ENCODE measurements around the gene IFT25. TPM values are rescaled to one million over a fixed set of nuclear protein-coding genes. Genes with fewer than 3 reads are reported as not detected.

IFT25 gene
- total RNA-seq, 1 donor from 2014 or later, result 23.7 TPM

- H3K9me3 ChIP-seq, result no peaks in the 10 kb centered on the region
- TF ChIP-seq CTCF (IDR thresholded peaks at IDR 0.05), result no peak
- no peaks in the 10 kb centered on the region for H3K27me3 ChIP-seq (ENCODE audit: low read depth)
- DNase-seq (no peak), ATAC-seq (no peak)
- no peak overlapping the region for H3K27ac ChIP-seq
- peaks cover 25% of the 10 kb centered on the region for H3K4me1 ChIP-seq
- intact Hi-C loops (cut with DNase I), result no loop called here
- peak overlapping the region; percentile 93 for H3K4me3 ChIP-seq
- peaks cover 12% of the 10 kb centered on the region for H3K36me3 ChIP-seq
These were observed 1.8 kb upstream of the IFT25 start for GRCh38 chr1:53947172-53947907.

GRCh38 chr1:53946252-53947171 lies 1.0 kb upstream of the IFT25 start, which contains the start of gene LRRC42:
LRRC42 (plus strand) TSS chr1:53946350; CDS start chr1:53952000, 5,650 bp downstream.
- Histone ChIP-seq H3K4me1 (peaks cover 25% of the 10 kb centered on the region), H3K27ac (peak within 1 kb of the TSS; percentile 85), H3K9me3 (no peaks in the 10 kb centered on the region), H3K4me3 (peak within 1 kb of the TSS; percentile 93), H3K27me3 (ENCODE audit: low read depth) (no peaks in the 10 kb centered on the region), H3K36me3 (peaks cover 4% of the 10 kb centered on the region)
- ATAC-seq (peak; percentile 91 to 93), DNase-seq (no peak)
- intact Hi-C loops (cut with DNase I), result no loop called here
- TF ChIP-seq CTCF (IDR thresholded peaks at IDR 0.05), result no peak

GRCh38 chr1:53945183-53945432 lies 391 bp downstream of the IFT25 start:
- Histone ChIP-seq H3K27ac (peak overlapping the region; percentile 85), H3K9me3 (no peaks in the 10 kb centered on the region), H3K4me3 (peak overlapping the region; percentile 93), H3K36me3 (no peaks in the 10 kb centered on the region), H3K4me1 (peaks cover 25% of the 10 kb centered on the region), H3K27me3 (ENCODE audit: low read depth) (no peaks in the 10 kb centered on the region)
- ATAC-seq, result no peak
- intact Hi-C loops (cut with DNase I), result no loop called here
- no peak for DNase-seq
- TF ChIP-seq CTCF (IDR thresholded peaks at IDR 0.05), result no peak

- no peak for TF ChIP-seq CTCF (IDR thresholded peaks at IDR 0.05)
- H3K9me3 ChIP-seq, result no peaks in the 10 kb centered on the region
- H3K4me1 ChIP-seq, result peaks cover 25% of the 10 kb centered on the region
- H3K36me3 ChIP-seq, result no peaks in the 10 kb centered on the region
- DNase-seq (no peak), ATAC-seq (no peak)
- intact Hi-C loops (cut with DNase I), result no loop called here
- peak overlapping the region; percentile 93 for H3K4me3 ChIP-seq
- peak overlapping the region; percentile 85 for H3K27ac ChIP-seq
- no peaks in the 10 kb centered on the region for H3K27me3 ChIP-seq (ENCODE audit: low read depth)
These were observed 873 bp downstream of the IFT25 start for GRCh38 chr1:53944469-53945182.

GRCh38 chr1:53943490-53944043 lies 1.9 kb downstream of the IFT25 start:
- no peaks in the 10 kb centered on the region for H3K36me3 ChIP-seq
- H3K27me3 ChIP-seq (ENCODE audit: low read depth), result no peaks in the 10 kb centered on the region
- no peak overlapping the region for H3K27ac ChIP-seq
- no peak for TF ChIP-seq CTCF (IDR thresholded peaks at IDR 0.05)
- intact Hi-C loops (cut with DNase I), result no loop called here
- ATAC-seq (no peak), DNase-seq (no peak)
- peaks cover 25% of the 10 kb centered on the region for H3K4me1 ChIP-seq
- H3K4me3 ChIP-seq, result no peak overlapping the region
- H3K9me3 ChIP-seq, result no peaks in the 10 kb centered on the region
